ENCODE data around the gene ALS2CL.

Gene ALS2CL

GRCh38 chr3:46702246-46703012, 8.9 kb upstream of the ALS2CL start:
- no peak for DNase-seq (ENCODE audit: low read depth)

- no peak for DNase-seq (ENCODE audit: low read depth)
Measured at GRCh38 chr3:46701181-46701939, 7.9 kb upstream of the ALS2CL start, which contains the start of gene TMIE. TSS of gene TMIE (plus strand) at chr3:46701392. CDS start at chr3:46701488, 96 bp downstream.

- no peak for DNase-seq (ENCODE audit: low read depth)
Measured at GRCh38 chr3:46700772-46701171, 7.3 kb upstream of the ALS2CL start.

- no peak for DNase-seq (ENCODE audit: low read depth)
Measured at GRCh38 chr3:46699676-46700523, 6.4 kb upstream of the ALS2CL start.

- no peak for DNase-seq (ENCODE audit: low read depth)
Measured at GRCh38 chr3:46695962-46696894, 2.7 kb upstream of the ALS2CL start.

- DNase-seq (ENCODE audit: low read depth), result no peak
Measured at GRCh38 chr3:46695177-46695961, 1.9 kb upstream of the ALS2CL start.

- no peak for DNase-seq (ENCODE audit: low read depth)
Measured at GRCh38 chr3:46694520-46694919, 1.0 kb upstream of the ALS2CL start.

- DNase-seq (ENCODE audit: low read depth), result no peak
Measured at GRCh38 chr3:46693892-46694226, 380 bp upstream of the ALS2CL start.

- DNase-seq (ENCODE audit: low read depth), result no peak
Measured at GRCh38 chr3:46692566-46692990, 901 bp downstream of the ALS2CL start.

- DNase-seq (ENCODE audit: low read depth), result no peak
Measured at GRCh38 chr3:46690798-46691197, 2.7 kb downstream of the ALS2CL start.

GRCh38 chr3:46685446-46685845, 8.0 kb downstream of the ALS2CL start:
- no peak for DNase-seq (ENCODE audit: low read depth)

GRCh38 chr3:46684891-46685290, 8.6 kb downstream of the ALS2CL start:
- DNase-seq (ENCODE audit: low read depth), result no peak

- no peak for DNase-seq (ENCODE audit: low read depth)
Measured at GRCh38 chr3:46682974-46683373, 10.5 kb downstream of the ALS2CL start.

- no peak for DNase-seq (ENCODE audit: low read depth)
Measured at GRCh38 chr3:46681856-46682540, 11.5 kb downstream of the ALS2CL start.

- no peak for DNase-seq (ENCODE audit: low read depth)
Measured at GRCh38 chr3:46681387-46681786, 12.1 kb downstream of the ALS2CL start.

GRCh38 chr3:46680298-46680826, 13.1 kb downstream of the ALS2CL start:
- no peak for DNase-seq (ENCODE audit: low read depth)

GRCh38 chr3:46679681-46680080, 13.8 kb downstream of the ALS2CL start:
- DNase-seq (ENCODE audit: low read depth), result no peak

- no peak for DNase-seq (ENCODE audit: low read depth)
Measured at GRCh38 chr3:46678280-46678679, 15.2 kb downstream of the ALS2CL start.

GRCh38 chr3:46677411-46677726, 16.1 kb downstream of the ALS2CL start:
- no peak for DNase-seq (ENCODE audit: low read depth)
